DMS153 (cell line): ENCODE measurements around the gene CTCF.
"Not testable (repeated sequence)": the region's sequence is repeated elsewhere in the genome, so short reads cannot be mapped to it uniquely, and the experiment has no call there.

Experiments
- DNase-seq: peaks from one replicate; lab custom pipeline; 2025; lab: John Stamatoyannopoulos, UW

Gene CTCF

GRCh38 chr16:67562526-67562917, at the start of gene CTCF:
CTCF (plus strand) TSS chr16:67562526; CDS start chr16:67610833, 48,307 bp downstream.
- DNase-seq: peak; percentile 66

GRCh38 chr16:67513892-67514291, 48.4 kb upstream of the CTCF start:
- not testable (repeated sequence) for DNase-seq

- DNase-seq: peak; percentile 56
Measured at GRCh38 chr16:67514382-67514828, 47.9 kb upstream of the CTCF start.

GRCh38 chr16:67516296-67517154, 45.8 kb upstream of the CTCF start:
- DNase-seq: no peak

- no peak for DNase-seq
Measured at GRCh38 chr16:67517155-67517445, 45.2 kb upstream of the CTCF start.

GRCh38 chr16:67517661-67518423, 44.5 kb upstream of the CTCF start:
- no peak for DNase-seq

- DNase-seq: no peak
Measured at GRCh38 chr16:67518676-67519075, 43.6 kb upstream of the CTCF start.

- DNase-seq: no peak
Measured at GRCh38 chr16:67519242-67519641, 43.1 kb upstream of the CTCF start.

- DNase-seq: peak; percentile 89
Measured at GRCh38 chr16:67521095-67521804, 41.1 kb upstream of the CTCF start.

GRCh38 chr16:67525176-67525860, 37.0 kb upstream of the CTCF start:
- DNase-seq: no peak

- DNase-seq: no peak
Measured at GRCh38 chr16:67526149-67526791, 36.1 kb upstream of the CTCF start.

- no peak for DNase-seq
Measured at GRCh38 chr16:67528222-67528869, 34.0 kb upstream of the CTCF start, which contains the start of gene RIPOR1. RIPOR1 (plus strand) TSS chr16:67528829; CDS start chr16:67538447, 9,618 bp downstream.

GRCh38 chr16:67528870-67529581, 33.3 kb upstream of the CTCF start:
- DNase-seq: no peak

- DNase-seq: no peak
Measured at GRCh38 chr16:67529582-67530012, 32.7 kb upstream of the CTCF start.

- no peak for DNase-seq
Measured at GRCh38 chr16:67530013-67530939, 32.0 kb upstream of the CTCF start.

- no peak for DNase-seq
Measured at GRCh38 chr16:67531247-67531646, 31.1 kb upstream of the CTCF start.

- no peak for DNase-seq
Measured at GRCh38 chr16:67533024-67533560, 29.2 kb upstream of the CTCF start.

GRCh38 chr16:67533987-67534386, 28.3 kb upstream of the CTCF start:
- not testable (repeated sequence) for DNase-seq

GRCh38 chr16:67534431-67534830, 27.9 kb upstream of the CTCF start:
- no peak for DNase-seq
